A204.1 (cell line): Measurements from ENCODE around the gene DYNLT1.
"Not testable (repeated sequence)": the region's sequence is repeated elsewhere in the genome, so short reads cannot be mapped to it uniquely, and the experiment has no call there.

Experiments
- FAIRE-seq: peaks from 2 replicates; lab custom pipeline; 2012; peaks lifted over from hg19 to GRCh38; lab: Jason Lieb, UNC

Gene DYNLT1

DNA sequence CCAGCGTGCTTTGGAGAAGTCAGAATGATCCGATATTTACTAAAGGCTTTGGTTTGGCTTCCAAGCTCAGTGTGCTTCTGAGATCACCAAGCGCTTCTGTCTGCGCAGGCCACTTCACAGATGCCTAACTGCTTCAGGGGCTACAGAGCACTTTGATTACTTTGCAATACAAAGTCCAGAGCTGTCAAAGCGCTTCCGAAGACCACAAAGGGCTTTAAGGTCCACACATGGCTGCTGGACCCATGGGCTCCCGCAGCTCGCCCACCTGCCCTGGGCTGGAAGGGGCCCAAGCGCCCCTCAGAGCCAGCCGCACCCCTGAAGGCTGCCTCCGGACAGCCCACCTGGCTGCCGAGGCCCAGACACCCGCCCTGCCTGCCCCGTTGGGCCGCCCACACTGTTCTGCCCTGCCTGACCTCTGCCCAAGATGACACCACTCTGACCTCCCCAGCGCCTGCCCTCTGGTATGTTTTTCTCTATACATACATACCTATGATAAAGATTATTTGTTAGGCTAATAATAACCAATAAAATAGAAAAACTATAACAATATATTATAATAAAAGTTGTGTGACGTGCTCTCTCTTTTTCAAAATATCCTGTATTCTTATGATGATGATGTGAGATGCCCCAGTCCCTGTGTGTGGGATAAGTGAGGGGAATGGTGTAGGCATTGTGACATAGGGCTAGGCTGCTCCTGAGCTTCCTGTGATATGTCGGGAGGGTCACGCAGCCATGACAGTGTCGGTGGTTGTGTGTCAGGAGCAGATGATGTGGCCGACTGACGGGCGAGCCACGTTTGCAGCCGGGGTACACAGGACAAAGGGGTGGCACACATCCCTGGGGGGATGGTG, 22.6 kb downstream of the DYNLT1 start:
- no peak for FAIRE-seq

GRCh38 chr6:158620963-158621693, 23.4 kb downstream of the DYNLT1 start:
- no peak for FAIRE-seq

- no peak for FAIRE-seq
These were observed 24.4 kb downstream of the DYNLT1 start for GRCh38 chr6:158619922-158620801.

DNA sequence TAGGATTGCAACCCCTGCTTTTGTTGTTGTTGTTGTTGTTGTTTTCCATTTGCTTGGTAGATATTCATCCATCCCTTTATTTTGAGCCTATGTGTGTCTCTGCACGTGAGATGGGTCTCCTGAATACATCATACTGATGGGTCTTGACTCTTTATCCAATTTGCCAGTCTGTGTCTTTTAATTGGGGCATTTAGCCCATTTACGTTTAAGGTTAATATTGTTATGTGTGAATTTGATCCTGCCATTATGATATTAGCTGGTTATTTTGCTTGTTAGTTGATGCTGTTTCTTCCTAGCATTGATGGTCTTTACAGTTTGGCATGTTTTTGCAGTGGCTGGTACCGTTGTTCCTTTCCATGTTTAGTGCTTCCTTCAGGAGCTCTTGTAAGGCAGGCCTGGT, 26.3 kb downstream of the DYNLT1 start:
- FAIRE-seq: not testable (repeated sequence)

DNA sequence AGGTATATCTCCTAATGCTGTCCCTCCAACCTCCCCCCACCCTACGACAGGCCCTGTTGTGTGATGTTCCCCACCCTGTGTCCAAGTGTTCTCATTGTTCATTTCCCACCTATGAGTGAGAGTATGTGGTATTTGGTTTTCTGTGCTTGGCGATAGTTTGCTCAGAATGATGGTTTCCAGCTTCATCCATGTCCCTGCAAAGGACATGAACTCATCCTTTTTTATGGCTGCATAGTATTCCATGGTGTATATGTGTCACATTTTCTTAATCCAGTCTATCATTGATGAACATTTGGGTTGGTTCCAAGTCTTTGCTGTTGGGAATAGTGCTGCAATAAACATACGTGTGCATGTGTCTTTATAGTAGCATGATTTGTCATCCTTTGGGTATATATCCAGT, 29.9 kb downstream of the DYNLT1 start:
- FAIRE-seq: not testable (repeated sequence)

GRCh38 chr6:158611541-158612370, 32.8 kb downstream of the DYNLT1 start:
- no peak for FAIRE-seq

DNA sequence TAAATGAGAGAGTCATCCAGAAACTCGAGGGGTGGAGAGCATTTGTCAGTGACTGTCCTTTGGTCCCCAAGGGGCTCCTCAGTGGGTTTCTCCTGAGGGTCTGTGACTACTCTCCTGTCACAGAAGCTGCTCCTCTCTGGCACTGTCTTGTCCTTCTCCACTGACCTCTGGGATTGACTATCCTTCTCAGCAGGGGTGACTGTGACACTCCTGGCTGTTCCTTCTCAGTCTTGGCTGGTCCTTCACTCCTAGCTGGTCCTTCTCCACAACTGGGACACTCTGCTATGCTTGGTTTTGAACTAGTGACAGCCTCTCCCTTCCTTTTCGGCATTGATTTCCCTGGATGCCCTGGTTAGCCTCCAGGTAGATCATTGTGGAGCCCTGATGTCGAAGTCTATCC, 33.5 kb downstream of the DYNLT1 start:
- FAIRE-seq: no peak

GRCh38 chr6:158610319-158610968, 34.1 kb downstream of the DYNLT1 start:
- FAIRE-seq: no peak

- no peak for FAIRE-seq
These were observed 34.9 kb downstream of the DYNLT1 start for GRCh38 chr6:158609455-158610155.

- no peak for FAIRE-seq
These were observed 36.3 kb downstream of the DYNLT1 start for GRCh38 chr6:158608221-158608620.

GRCh38 chr6:158607411-158608170, 37.0 kb downstream of the DYNLT1 start:
- no peak for FAIRE-seq

- FAIRE-seq: no peak
These were observed 37.6 kb downstream of the DYNLT1 start for GRCh38 chr6:158606935-158607334.

DNA sequence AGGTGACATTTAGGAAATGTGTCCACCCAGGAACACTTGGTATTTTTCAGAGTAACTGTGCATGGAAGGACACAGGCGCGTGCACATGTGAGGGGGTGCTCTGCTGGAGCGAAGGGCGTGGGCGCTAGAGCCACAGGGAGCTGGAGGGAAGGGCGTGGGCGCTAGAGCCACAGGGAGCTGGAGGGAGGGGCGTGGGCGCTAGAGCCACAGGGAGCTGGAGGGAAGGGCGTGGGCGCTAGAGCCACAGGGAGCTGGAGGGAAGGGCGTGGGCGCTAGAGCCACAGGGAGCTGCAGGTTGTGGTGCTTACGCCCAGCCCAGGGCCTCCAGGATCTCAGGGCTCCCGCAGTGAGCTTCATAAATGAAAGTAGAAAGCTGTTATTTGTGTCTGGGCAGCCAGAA, 38.5 kb downstream of the DYNLT1 start:
- not testable (repeated sequence) for FAIRE-seq

- FAIRE-seq: peak; percentile 92
These were observed 39.2 kb downstream of the DYNLT1 start for GRCh38 chr6:158605266-158605878.

GRCh38 chr6:158604048-158604406, 40.5 kb downstream of the DYNLT1 start:
- FAIRE-seq: no peak

- no peak for FAIRE-seq
These were observed 41.1 kb downstream of the DYNLT1 start for GRCh38 chr6:158603261-158604047.

- FAIRE-seq: no peak
These were observed 44.9 kb downstream of the DYNLT1 start for GRCh38 chr6:158599635-158600034.

DNA sequence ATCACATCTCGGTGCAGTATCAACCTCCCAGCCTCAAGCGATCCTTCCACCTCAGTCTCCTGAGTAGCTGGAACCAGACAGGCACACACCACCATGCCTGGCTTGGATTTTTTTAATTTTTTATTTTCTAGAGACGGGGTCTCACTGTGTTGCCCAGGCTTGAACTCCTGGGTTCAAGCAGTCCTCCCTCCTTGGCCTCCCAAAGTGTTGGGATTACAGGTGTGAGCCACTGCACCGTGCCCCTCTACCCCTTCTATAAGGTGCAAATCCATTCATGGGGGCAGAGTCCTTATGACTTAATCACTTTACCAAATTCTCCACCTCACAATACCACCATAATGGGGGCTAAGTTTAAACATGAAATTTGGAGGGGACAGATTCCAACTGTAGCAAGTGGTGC, 47.0 kb downstream of the DYNLT1 start:
- no peak for FAIRE-seq

- FAIRE-seq: no peak
These were observed 47.7 kb downstream of the DYNLT1 start for GRCh38 chr6:158596861-158597260.
